H1 (cell line): ENCODE results near the gene ATP1A1. TPM values are rescaled to one million over a fixed set of nuclear protein-coding genes. Genes with fewer than 3 reads are reported as not detected.

Experiments
- CTCF ChIA-PET: fragments of 300-600 bp; sonication (Branson Sonifier 250); formaldehyde crosslinking; loops from one replicate; lab custom pipeline; 2021; ENCODE audit not compliant: partially characterized antibody; lab: Charles Lee
- POLR2A ChIA-PET: fragments of 300-600 bp; sonication (Branson Sonifier 250); formaldehyde crosslinking; loops from one replicate; lab custom pipeline; 2021; ENCODE audit warnings: inconsistent platforms; ENCODE audit not compliant: partially characterized antibody; lab: Charles Lee
- DNase-seq, 2 experiments: peaks; one replicate each; pipeline versions ENCODE4 v3.0.0 to v3.0.0-alpha.2; 2010 to 2022; ENCODE audit warnings: low spot score in 2 of 2, low read depth in 1 of 2, mixed read lengths in 1 of 2
- FAIRE-seq: peaks from 2 replicates; lab custom pipeline; 2011; peaks lifted over from hg19 to GRCh38; lab: Jason Lieb, UNC
- H2AFZ ChIP-seq: 2 replicates; pipeline ENCODE4 v1.8.1; 2012; ENCODE audit warnings: low read length, inconsistent platforms
- H2AK5ac ChIP-seq: 2 replicates; pipeline ENCODE4 v1.6.1; 2013; ENCODE audit warnings: low read depth, low read length
- H2BK120ac ChIP-seq: replicated peaks from 2 replicates; pipeline ENCODE3; 2013; ENCODE audit warnings: low read depth, low read length, inconsistent platforms
- H2BK12ac ChIP-seq: 2 replicates; pipeline ENCODE4 v1.6.1; 2013; ENCODE audit warnings: low read depth, low read length
- H2BK15ac ChIP-seq: 2 replicates; pipeline ENCODE4 v1.6.1; 2013; ENCODE audit warnings: low read length
- H2BK20ac ChIP-seq: 2 replicates; pipeline ENCODE4 v1.6.1; 2013; ENCODE audit warnings: low read length
- H2BK5ac ChIP-seq: 2 replicates; pipeline ENCODE4 v1.6.1; 2013; ENCODE audit warnings: low read depth, low read length
- H3K14ac ChIP-seq: 2 replicates; pipeline ENCODE4 v1.6.1; 2013; ENCODE audit warnings: inconsistent platforms; ENCODE audit not compliant: insufficient read length
- H3K18ac ChIP-seq: 2 replicates; pipeline ENCODE4 v1.6.1; 2013; ENCODE audit warnings: low read length; ENCODE audit errors: extremely low read depth
- H3K23ac ChIP-seq: 2 replicates; pipeline ENCODE4 v1.6.1; 2013; ENCODE audit warnings: inconsistent platforms; ENCODE audit not compliant: insufficient read length
- H3K23me2 ChIP-seq: 2 replicates; pipeline ENCODE4 v1.6.1; 2013; ENCODE audit warnings: low read depth, low read length
- H3K27ac ChIP-seq: 2 replicates; pipeline ENCODE4 v1.6.1; 2011; ENCODE audit warnings: low read depth, low read length, inconsistent platforms
- H3K27me3 ChIP-seq, 4 experiments: replicated peaks in 1 of 4; 1 replicate in 1 of 4; 2 replicates in 3 of 4; pipeline versions ENCODE4 v1.6.1 to v1.8.1; 2011 to 2013; ENCODE audit warnings: low read length in 3 of 4, mild to moderate bottlenecking in 3 of 4, inconsistent platforms in 2 of 4, mixed read lengths in 2 of 4, moderate library complexity in 1 of 4; ENCODE audit not compliant: control insufficient read depth in 3 of 4, insufficient read depth in 3 of 4; ENCODE audit errors: extremely low read depth in 1 of 4
- H3K36me3 ChIP-seq, 4 experiments: 2 replicates each; pipeline versions ENCODE4 v1.6.1 to v1.8.1; 2011 to 2013; ENCODE audit warnings: mild to moderate bottlenecking in 4 of 4, low read length in 3 of 4, moderate library complexity in 2 of 4, control low read depth in 1 of 4, inconsistent platforms in 1 of 4; ENCODE audit not compliant: insufficient read depth in 4 of 4, control insufficient read depth in 2 of 4
- H3K4ac ChIP-seq: replicated peaks from 2 replicates; pipeline ENCODE3; 2013; ENCODE audit warnings: low read length, low read depth, mixed read lengths, inconsistent platforms; ENCODE audit not compliant: insufficient read length
- H3K4me1 ChIP-seq, 4 experiments: replicated peaks in 1 of 4; 1 replicate in 1 of 4; 2 replicates in 3 of 4; pipeline versions ENCODE4 v1.6.1 to v1.8.1; 2011 to 2013; ENCODE audit warnings: low read length in 3 of 4, inconsistent platforms in 2 of 4, mixed read lengths in 1 of 4; ENCODE audit not compliant: insufficient read depth in 4 of 4, control insufficient read depth in 3 of 4
- H3K4me2 ChIP-seq, 2 experiments: 2 replicates each; pipeline versions ENCODE4 v1.6.1 to v1.8.1; 2011 to 2013; ENCODE audit warnings: low read depth in 2 of 2, low read length in 2 of 2, control low read depth in 1 of 2, inconsistent platforms in 1 of 2, mild to moderate bottlenecking in 1 of 2; ENCODE audit not compliant: insufficient read depth in 1 of 2
- H3K4me3 ChIP-seq, 4 experiments: fragments of 200-600, 300-600 bp in 1 of 4; sonication (generic), shearing (Covaris generic), sonication (Bioruptor Twin) in 1 of 4; 2 replicates each; pipeline versions ENCODE4 v1.5.1 to v1.8.1; 2011 to 2016; ENCODE audit warnings: low read length in 4 of 4, low read depth in 3 of 4, control low read depth in 2 of 4, inconsistent platforms in 2 of 4, mild to moderate bottlenecking in 2 of 4, mixed read lengths in 1 of 4, moderate library complexity in 1 of 4; ENCODE audit not compliant: insufficient read depth in 2 of 4; ENCODE audit errors: extremely low read depth in 1 of 4
- H3K56ac ChIP-seq: replicated peaks from 2 replicates; pipeline ENCODE3; 2013; ENCODE audit warnings: low read depth, mild to moderate bottlenecking, mixed read lengths, low read length, inconsistent platforms; ENCODE audit not compliant: insufficient read length
- H3K79me1 ChIP-seq: 2 replicates; pipeline ENCODE4 v1.6.1; 2013; ENCODE audit warnings: low read depth, low read length, control low read depth
- H3K79me2 ChIP-seq, 2 experiments: 2 replicates each; pipeline versions ENCODE4 v1.6.1 to v1.8.1; 2012 to 2013; ENCODE audit warnings: low read length in 2 of 2, mild to moderate bottlenecking in 2 of 2, inconsistent platforms in 1 of 2; ENCODE audit not compliant: insufficient read depth in 2 of 2, control insufficient read depth in 1 of 2
- H3K9ac ChIP-seq, 4 experiments: replicated peaks in 1 of 4; 1 replicate in 1 of 4; 2 replicates in 3 of 4; pipeline versions ENCODE4 v1.6.1 to v1.8.1; 2011 to 2013; ENCODE audit warnings: low read depth in 3 of 4, low read length in 3 of 4, control low read depth in 2 of 4, mild to moderate bottlenecking in 2 of 4, moderate library complexity in 2 of 4, inconsistent platforms in 1 of 4; ENCODE audit errors: extremely low read depth in 1 of 4
- H3K9me3 ChIP-seq, 2 experiments: 2 replicates each; pipeline versions ENCODE4 v1.6.1 to v1.8.1; 2012 to 2013; ENCODE audit warnings: mild to moderate bottlenecking in 2 of 2, moderate library complexity in 2 of 2, control low read depth in 1 of 2, inconsistent platforms in 1 of 2, low read depth in 1 of 2, low read length in 1 of 2, mixed read lengths in 1 of 2; ENCODE audit not compliant: insufficient read depth in 2 of 2
- H4K20me1 ChIP-seq, 2 experiments: replicated peaks in 1 of 2; 2 replicates each; pipeline versions ENCODE3 to v1.8.1; 2011 to 2013; ENCODE audit warnings: inconsistent platforms in 2 of 2, low read length in 2 of 2, mild to moderate bottlenecking in 1 of 2; ENCODE audit not compliant: insufficient read depth in 2 of 2, control insufficient read depth in 1 of 2
- H4K5ac ChIP-seq: 2 replicates; pipeline ENCODE4 v1.6.1; 2013; ENCODE audit warnings: low read length, low read depth, mixed read lengths, inconsistent platforms; ENCODE audit not compliant: insufficient read length
- H4K8ac ChIP-seq: 2 replicates; pipeline ENCODE4 v1.8.0; 2013; ENCODE audit warnings: mild to moderate bottlenecking, moderate library complexity, low read length, inconsistent platforms; ENCODE audit not compliant: insufficient read depth; ENCODE audit errors: extremely low read depth
- H4K91ac ChIP-seq: replicated peaks from 2 replicates; pipeline ENCODE3; 2013; ENCODE audit warnings: low read length, mixed read lengths, inconsistent platforms; ENCODE audit not compliant: insufficient read length
- BCL11A ChIP-seq, 2 experiments: IDR thresholded peaks; one replicate each; pipeline ENCODE4 v1.6.1; 2011; ENCODE audit warnings: low read depth in 2 of 2, low read length in 2 of 2, mild to moderate bottlenecking in 2 of 2
- CHD1 ChIP-seq: IDR thresholded peaks from 2 replicates; pipeline ENCODE4 v1.6.1; 2012; ENCODE audit warnings: low read depth, low read length, improper control_type of control experiment
- CREB1 ChIP-seq: IDR thresholded peaks from 2 replicates; pipeline ENCODE4 v1.6.1; 2012; ENCODE audit warnings: inconsistent platforms
- CTBP2 ChIP-seq: IDR thresholded peaks from 2 replicates; pipeline ENCODE4 v1.7.0; 2011; ENCODE audit warnings: borderline replicate concordance, mild to moderate bottlenecking, moderate library complexity, mixed read lengths, low read length; ENCODE audit not compliant: insufficient read depth, insufficient read length
- SIX5 ChIP-seq: IDR thresholded peaks from 2 replicates; pipeline ENCODE4 v1.6.1; 2011; ENCODE audit warnings: mild to moderate bottlenecking, low read depth, low read length
- TAF1 ChIP-seq: IDR thresholded peaks from 2 replicates; pipeline ENCODE4 v1.6.1; 2011; ENCODE audit warnings: mild to moderate bottlenecking, low read depth, low read length
- WGBS, 2 experiments: shearing (Covaris generic) in 1 of 2; methylation state at CpG; one replicate each; pipeline versions ENCODE4 v1.1.6 to v1.1.7; 2013 to 2015; ENCODE audit warnings: low lambda C conversion rate in 2 of 2, mixed read lengths in 2 of 2, inconsistent platforms in 1 of 2, low coverage in 1 of 2, missing lambda C conversion rate in 1 of 2; ENCODE audit not compliant: insufficient replicate concordance in 2 of 2, insufficient coverage in 1 of 2, insufficient read length in 1 of 2; ENCODE audit errors: extremely low coverage in 1 of 2, missing lambda C conversion rate in 1 of 2; 5-methylcytosine and 5-hydroxymethylcytosine counted together
- polyA plus RNA-seq, 7 experiments: library from polyadenylated mRNA; depleted of rRNA in 3 of 7; stranded (reverse) in 5 of 7; unstranded in 2 of 7; fragments of >200 nt in 5 of 7; fragments of 200-250 nt in 2 of 7; gene quantifications; 1 replicate in 5 of 7; 2 replicates in 1 of 7; 4 replicates in 1 of 7; pipeline versions ENCODE4 v1.2.1 to v1.2.3, GENCODE V29; 2011 to 2013; ENCODE audit warnings: missing spikeins in 2 of 7, mixed read lengths in 2 of 7
- total RNA-seq: library from RNA; stranded (reverse); fragmentation: NEBNext Ultra II Directional; extraction: Animal tissue kit (Norgen Biotek cat#: 25700); gene quantifications from 2 replicates; pipeline ENCODE4 v1.2.1, GENCODE V29; 2021
- TF ChIP-seq, protein P1 (sequence below): IDR thresholded peaks from 2 replicates; pipeline ENCODE4 v1.6.1; 2011; ENCODE audit warnings: low read length, improper control_type of control experiment

The ATP1A1 gene
- total and polyA plus RNA-seq, 2 of the 8 experiments (the other 6 are each of a cell fraction or from before 2014, with no cell fraction given): 222 to 325 TPM

DNA sequence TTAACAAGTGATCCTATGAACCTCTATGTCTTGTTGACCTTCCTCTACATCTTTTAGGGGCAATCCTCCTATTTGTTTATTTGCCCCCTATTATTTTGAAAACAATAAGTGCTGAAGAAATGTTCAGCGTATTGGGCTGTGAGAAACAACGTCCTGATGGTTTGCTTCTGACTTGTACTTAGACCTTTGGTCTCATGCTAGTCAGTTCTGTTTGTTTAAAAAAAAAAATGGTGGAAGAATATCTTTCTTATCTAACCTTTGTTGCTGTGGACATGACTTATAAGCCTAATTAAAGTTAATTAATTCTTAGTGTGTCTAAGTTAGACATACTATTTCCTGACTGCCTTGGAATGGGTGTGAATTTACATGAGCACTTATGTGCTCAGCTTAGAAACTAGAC lies 20.7 kb downstream of the ATP1A1 start:
- no peak for FAIRE-seq
- no peak overlapping the region for H2AK5ac ChIP-seq
- H3K4me2 ChIP-seq: no peak overlapping the region
- no peak overlapping the region for H4K91ac ChIP-seq
- ChIA-PET POLR2A (interaction anchor here (0.7 kb wide), 1 partner anchor 12 kb away, joined by 3 read pairs; no protein-coding TSS in a partner anchor), CTCF (interaction anchor here (1.2 to 4.8 kb wide), 3 partner anchors 10 to 91 kb away, joined by 3 to 19 read pairs (median 6); no protein-coding TSS in a partner anchor)
- no peak for TF ChIP-seq CHD1
- no peak for TF ChIP-seq CTBP2
- TF ChIP-seq SIX5: no peak
- TF ChIP-seq TAF1: no peak
- TF ChIP-seq CREB1: no peak
- TF ChIP-seq BCL11A (IDR thresholded peaks at IDR 0.05; ENCODE audit: low read depth in 2 of 2, low read length in 2 of 2): no peak
- TF ChIP-seq, protein P1, sequence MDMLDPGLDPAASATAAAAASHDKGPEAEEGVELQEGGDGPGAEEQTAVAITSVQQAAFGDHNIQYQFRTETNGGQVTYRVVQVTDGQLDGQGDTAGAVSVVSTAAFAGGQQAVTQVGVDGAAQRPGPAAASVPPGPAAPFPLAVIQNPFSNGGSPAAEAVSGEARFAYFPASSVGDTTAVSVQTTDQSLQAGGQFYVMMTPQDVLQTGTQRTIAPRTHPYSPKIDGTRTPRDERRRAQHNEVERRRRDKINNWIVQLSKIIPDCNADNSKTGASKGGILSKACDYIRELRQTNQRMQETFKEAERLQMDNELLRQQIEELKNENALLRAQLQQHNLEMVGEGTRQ: no peak
- H3K18ac ChIP-seq: no peak overlapping the region
- no peak overlapping the region for H2BK120ac ChIP-seq
- no peaks in the 10 kb centered on the region; a peak in 2 of 4 replicates for H3K79me2 ChIP-seq
- H3K27ac ChIP-seq: no peak overlapping the region
- H3K23me2 ChIP-seq: no peaks in the 10 kb centered on the region
- H3K9me3 ChIP-seq: no peaks in the 10 kb centered on the region
- H3K9ac ChIP-seq: no peak overlapping the region
- H3K79me1 ChIP-seq: no peaks in the 10 kb centered on the region
- H3K27me3 ChIP-seq: peaks cover 0 to 1% (median 0%) of the 10 kb centered on the region in 4 experiments; a peak in 1 of 7 replicates
- H4K20me1 ChIP-seq: peaks cover 0 to 3% of the 10 kb centered on the region in 2 experiments
- no peak overlapping the region for H2BK5ac ChIP-seq
- no peak for DNase-seq
- H3K4me1 ChIP-seq: no peaks in the 10 kb centered on the region
- H3K14ac ChIP-seq: no peak overlapping the region
- no peak overlapping the region for H4K5ac ChIP-seq
- H2BK20ac ChIP-seq: no peak overlapping the region
- no peak overlapping the region for H2BK15ac ChIP-seq
- no peak overlapping the region for H2BK12ac ChIP-seq
- 89% methylated on average over 2 of the region's 2 CpGs; no CpG with 5 or more reads in 1 of the 2 experiments for WGBS, 2 experiments
- H3K36me3 ChIP-seq: peaks cover 62 to 93% (median 91%) of the 10 kb centered on the region in 4 experiments
- no peak overlapping the region for H3K56ac ChIP-seq
- no peak overlapping the region for H4K8ac ChIP-seq
- no peak overlapping the region for H3K4ac ChIP-seq
- H3K23ac ChIP-seq: no peak overlapping the region
- H3K4me3 ChIP-seq: no peak overlapping the region
- H2AFZ ChIP-seq: no peak overlapping the region
